HG02884 (cell line): ENCODE data around the gene HTRA2.
A peak's percentile ranks its signal among the peaks of the same experiment; 100 is the strongest.

Experiments
- ATAC-seq: cut with Tn5 transposase; IDR thresholded peaks from one replicate; pipeline ENCODE4 v1.9.1; 2021; ENCODE audit warnings: mild to moderate bottlenecking, moderate library complexity; ENCODE audit not compliant: unreplicated experiment

The HTRA2 gene

DNA sequence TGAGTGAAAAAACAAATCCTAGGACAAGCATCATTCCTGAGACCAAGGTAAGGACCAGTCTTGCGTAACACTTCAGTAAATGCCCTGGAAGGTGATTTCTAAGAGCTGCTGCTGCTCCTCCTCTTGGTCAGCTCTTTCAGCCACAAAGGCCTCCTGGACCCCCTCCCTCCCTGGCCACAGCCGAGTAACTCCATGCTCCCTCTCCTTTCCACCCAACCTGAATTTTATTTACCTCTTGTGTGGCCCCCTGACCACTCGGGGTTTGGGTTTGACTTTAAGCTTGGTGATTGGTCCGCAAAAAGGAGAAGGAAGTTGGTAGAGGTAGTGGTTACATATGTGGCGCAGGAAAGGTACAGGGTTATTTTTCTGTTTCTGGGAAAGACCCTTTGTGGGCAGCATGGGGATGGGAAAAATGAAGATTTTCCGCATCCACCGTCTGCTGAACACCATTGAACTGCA is 9.2 kb downstream of the HTRA2 start:
- no peak for ATAC-seq

DNA sequence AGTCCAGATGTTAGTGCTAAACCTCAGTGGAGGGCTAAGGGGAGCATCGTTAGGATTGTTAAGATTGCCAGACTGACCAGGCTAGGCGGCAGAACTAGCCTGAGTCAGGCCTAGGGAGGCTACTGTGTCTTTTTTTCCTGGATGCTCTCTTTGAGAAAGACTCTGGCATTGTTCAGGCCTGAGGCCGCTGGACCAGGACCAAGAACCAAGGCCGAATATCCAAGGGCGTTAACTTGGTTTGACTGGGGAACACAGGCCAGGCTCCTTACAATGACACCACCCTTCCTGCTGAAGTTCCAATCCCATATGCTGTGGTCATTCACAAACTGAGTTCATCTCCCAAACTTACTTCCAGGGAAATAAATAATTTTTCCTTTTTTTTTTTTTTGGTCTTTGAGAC is 10.6 kb downstream of the HTRA2 start:
- no peak for ATAC-seq

DNA sequence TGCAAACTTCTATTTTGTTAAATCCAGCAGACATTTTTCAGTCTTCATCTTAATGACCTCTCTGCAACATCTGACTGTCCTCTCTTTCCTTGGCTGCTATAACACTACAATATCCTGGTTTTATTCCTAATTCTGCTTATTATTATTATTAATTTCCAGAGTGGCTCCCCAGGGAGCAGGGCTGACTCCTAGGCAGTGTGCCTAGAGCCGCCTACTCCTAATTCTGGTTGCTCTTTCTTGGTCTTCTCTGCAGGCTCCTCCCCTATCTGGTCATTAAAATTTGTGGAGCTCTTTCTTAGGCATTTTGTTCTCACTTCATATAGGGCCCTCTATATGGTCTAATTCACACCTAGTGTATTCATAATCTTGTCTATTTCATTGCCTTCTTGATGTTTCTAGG is 13.2 kb downstream of the HTRA2 start:
- ATAC-seq = no peak

DNA sequence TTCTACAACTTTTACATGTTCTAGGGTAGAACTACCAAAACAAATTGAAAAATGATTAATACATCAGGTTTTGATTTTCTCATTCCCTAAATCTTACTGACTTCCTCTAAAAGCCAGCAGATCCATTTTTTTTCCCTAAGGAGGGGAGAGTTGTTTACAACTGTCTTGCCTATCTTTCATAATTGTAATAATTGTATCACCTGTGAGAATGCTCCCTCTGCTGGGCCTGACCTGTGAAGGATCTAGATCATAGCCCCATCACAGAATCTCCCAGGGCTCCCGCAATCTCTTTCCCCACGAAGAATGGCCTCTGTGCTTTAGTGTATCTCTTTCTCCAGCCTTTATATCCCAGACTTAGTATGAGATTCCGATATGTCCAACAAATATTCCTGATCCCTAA is 14.9 kb downstream of the HTRA2 start:
- ATAC-seq = no peak

DNA sequence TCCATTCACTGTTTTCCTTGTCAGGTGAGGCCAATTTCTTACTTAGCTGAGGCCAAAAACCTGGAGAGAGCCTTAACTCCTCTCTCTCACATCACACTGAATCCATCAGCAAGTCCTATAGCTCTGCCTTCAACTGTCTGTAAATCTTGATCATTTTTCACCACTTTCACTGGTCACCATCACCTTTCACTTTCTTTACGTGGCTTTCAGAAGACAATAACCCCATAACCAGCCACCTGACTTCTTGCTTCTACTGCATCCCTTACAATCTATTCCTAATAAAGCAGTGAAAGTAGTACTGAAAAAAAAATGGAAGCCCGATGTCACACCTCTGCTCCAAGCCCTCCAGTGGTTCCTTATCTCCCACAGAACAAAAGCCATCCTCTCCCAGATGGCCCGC is 16.3 kb downstream of the HTRA2 start:
- ATAC-seq = no peak

DNA sequence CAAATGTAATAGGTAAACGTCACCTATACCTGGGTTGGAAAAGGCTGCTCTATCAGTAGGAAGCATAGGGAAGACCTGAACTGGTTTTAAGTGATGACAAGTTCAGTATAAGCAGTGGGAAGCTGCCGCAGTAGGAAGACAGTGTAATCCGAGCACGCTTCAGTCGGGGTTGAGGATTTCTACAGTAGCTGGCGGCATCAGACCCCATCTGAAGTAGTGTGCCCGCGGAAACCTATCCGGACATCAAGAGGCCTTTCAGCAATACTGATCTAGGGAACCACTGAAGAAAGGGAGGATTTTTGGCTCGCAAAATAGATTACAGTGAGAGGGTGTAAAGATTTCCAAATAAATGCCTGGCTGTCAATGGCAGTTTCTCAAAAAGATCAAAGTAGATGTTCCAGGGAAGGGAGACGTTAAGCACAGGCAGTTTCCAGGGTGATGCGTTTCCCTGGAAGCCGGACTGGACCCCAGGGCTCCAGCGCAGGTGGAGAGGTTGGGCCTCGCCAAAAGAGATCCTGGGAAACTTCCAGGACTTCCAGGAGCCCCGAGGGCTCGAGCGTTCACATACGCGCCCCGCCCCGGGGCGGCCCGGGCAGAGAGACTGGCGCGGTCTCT is 18.7 kb downstream of the HTRA2 start:
- no peak for ATAC-seq

DNA sequence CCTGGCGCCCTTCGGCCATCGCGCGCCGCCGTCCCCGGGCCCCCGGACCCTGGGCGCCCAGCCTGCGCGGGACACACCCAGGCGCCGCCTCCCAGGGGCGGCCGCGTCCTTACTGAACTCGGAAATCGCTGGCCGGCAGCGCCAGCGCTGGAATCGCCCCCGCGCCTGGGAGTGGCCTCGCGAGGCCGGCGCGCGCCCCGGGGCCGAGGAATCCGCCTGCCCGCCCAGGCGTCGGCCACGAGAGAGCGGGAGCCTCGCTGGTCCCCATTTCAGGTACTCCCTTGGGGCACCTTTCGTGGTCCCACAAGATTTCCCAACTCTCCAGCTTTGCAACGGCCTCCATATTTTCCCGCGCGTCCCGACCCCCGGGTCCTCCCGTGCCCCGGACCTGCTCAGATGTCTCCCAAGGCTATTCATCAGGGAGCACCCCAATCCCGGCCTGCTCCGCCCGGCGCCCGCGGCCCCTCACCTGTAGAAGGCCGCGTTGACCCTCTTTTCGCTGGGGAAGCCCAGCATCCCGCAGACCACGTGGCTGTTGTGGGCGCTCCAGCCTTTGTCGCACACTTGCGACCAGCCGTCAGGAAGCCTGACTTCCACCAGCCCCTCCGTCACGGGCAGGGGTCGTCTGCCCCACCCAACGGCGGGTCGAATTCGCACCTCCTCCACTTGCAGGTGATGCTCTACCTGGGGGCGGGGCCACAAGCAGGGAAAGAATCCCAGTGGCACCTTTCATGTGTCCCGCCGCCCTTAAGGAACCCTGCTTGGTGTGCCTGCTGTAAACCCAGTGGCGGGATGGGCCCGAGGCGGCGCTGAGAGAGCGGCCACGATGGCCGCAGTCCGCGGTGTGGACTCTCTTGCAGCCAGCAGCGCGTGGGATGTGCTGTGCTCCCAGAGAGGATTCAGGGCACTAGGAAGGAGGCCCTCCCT is 19.4 kb downstream of the HTRA2 start:
- no peak for ATAC-seq

DNA sequence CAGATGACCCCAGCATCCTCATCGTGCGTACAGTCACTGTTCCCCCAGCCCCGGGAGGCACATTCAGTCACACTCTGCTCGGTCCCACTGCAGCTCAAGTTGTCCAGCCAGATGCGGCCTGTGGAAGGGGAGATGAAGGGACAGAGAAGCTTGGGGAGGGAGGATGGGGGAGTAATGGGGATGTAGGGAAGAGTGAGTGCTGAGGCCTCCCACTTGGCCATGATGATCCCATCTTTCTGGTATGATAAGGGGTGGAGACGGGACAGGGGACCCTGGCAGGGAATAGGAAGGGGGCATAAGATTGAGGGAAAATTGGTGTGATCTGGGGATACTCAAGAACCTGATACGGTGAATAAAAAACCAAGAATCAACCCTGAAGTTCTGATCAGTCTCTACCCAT is 20.5 kb downstream of the HTRA2 start:
- no peak for ATAC-seq

DNA sequence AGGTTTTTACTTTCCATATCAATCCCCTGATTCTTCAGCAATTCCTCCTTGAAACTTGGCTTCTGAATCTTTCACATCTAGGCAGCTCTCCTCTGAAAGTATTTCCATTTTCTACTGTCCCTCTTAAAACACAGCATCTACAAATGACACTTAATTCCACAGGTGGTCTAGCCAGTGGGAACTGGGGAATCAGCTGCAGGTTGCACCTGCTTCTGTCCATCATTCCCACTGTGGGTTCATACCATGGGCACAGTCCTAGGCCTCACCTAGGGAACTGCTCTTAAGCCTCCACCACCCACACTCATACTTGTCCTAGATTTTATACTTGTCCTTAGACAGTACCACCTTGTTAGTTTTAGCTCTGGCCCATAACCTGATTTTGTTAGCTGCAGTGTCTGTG is 21.8 kb downstream of the HTRA2 start:
- no peak for ATAC-seq

DNA sequence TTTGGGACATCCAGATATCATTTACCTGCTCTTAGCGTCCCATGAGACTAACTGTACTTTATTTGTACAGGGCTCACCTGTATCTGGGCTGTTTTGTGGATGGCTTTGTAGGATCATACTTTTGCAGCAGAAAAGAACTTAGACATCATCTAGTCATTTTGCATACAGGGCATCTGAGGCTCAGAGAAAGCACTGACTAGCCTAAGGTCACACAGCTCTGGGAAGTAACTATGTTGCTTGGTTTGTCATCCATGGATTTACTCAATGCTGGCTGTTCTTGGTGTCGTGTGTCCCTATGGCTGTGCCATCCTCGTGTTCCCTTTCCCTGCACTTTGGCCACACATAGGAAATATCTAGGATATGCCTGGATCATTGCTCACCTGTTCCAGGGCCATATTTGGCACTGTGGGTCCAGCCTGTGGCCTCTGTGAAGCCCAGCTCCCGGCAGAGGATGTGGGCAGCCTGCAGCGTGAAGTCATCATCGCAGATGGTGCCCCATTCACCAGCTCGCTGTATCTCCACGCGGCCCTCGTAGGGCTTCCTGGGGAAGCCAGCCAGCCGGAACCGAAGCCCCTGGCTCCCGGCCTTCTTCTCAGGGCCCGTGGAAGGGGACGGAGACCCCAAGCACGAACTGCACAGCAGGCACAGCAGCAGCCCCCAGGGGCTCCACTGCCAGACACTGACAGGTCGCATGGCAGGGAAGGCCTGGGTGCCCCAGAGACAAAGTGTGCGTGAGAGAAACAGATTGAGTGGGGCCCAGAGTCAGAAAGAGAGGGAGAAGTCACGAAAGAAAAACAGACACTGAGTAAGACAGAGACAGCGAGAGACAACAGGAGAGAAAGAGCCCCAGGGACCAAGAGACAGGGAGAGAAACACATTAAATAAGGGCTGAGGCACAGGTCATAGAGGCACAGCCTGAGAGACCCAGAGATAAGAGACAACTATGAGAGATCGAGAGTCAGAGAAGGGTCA is 22.5 kb downstream of the HTRA2 start:
- no peak for ATAC-seq

DNA sequence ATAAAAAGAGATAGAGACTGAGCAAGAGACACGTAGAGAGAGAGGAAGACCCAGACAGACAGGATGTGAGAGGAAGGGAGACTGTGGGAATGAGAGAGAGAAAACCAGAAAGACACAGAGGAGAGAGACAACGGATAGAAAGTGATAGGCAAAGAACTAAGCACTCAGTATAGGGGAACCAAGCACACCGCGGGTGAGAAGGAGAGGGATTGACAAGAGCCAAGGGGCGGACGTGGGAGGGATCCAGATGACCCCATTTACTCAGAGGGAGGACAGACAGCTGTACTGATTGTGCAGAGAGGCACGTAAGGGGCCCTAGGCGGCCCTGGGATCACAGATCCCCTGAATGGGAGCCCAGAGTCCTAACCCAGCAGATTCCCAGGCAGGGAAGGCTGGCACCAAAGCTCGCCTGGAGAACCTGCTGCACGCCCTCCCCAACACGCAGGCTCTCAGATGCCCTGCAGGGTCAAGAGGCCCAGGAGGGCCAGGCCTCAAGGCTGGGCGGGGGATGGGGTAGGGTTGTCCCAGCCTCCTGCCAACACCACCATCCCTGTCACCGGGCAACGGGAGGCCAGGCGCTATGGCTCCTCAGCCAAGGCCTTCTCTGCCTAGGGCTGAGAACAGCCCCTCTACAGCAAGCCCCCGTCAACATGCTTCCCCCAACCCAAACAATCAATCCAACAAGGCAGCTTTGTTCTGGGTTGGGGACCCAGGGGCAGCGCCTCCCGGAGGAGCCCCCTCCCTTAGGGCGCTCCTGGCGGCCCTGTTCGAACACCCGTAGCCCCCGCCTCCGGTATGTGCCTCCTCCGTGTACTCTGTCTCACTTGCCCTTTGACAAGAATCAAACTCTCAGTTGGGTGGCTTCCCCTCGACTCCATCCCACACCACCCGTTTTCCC is 23.4 kb downstream of the HTRA2 start:
- ATAC-seq = no peak

DNA sequence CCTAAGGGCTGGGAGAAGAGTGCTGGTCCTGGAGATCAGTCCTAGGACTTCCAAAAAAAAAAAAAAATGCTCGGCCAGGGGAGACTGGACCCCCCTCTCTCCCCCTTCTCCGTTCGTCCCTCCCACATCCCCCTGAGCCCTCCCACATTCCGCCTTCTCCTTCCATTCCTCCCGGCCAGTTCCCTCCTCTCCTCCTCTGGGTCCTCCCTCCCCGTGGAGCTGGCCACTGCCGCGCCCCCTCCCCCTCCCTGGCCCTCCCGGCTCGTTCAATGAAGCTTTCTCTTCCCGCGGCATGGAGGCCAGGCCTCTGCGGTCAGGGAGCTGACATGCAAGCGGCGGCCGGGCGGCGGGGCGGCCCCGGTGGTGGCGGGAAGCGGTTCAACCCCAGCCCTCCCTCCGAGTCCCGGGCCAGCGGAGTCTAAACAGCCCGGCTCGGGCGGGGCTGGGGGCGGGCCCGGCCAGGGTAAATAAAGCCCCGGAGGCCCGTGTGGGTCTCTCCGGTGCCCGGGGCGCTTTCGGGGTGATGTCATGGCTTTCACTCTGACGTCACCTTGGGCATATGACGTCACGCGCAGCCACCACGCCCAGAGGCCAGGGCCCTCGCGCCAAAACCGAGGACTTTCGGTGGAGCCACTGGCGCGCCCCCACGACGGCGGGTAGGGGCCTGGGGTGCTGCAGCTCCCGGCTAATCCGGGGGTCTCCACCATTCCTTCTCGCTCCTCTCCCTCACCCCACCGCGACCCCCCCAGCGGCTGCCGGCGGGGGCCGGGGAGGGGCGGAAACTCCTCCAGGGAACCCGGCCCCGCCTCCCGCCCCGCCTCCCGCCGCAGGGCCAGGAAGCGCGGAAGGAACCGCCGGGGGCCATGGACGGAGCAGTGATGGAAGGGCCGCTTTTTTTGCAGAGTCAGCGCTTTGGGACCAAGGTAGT is 24.4 kb downstream of the HTRA2 start, which contains the start of the genes DOK1 and LOXL3:
Gene DOK1, plus strand, starts transcription at position 829 of the 928 bp plus-strand sequence. Its CDS starts 35 bp downstream, at position 864.
Gene LOXL3, minus strand, starts transcription at position 51 of the 928 bp plus-strand sequence. CDS start 1,308 bp downstream, outside the sequence.
- peak; percentile 37 for ATAC-seq

DNA sequence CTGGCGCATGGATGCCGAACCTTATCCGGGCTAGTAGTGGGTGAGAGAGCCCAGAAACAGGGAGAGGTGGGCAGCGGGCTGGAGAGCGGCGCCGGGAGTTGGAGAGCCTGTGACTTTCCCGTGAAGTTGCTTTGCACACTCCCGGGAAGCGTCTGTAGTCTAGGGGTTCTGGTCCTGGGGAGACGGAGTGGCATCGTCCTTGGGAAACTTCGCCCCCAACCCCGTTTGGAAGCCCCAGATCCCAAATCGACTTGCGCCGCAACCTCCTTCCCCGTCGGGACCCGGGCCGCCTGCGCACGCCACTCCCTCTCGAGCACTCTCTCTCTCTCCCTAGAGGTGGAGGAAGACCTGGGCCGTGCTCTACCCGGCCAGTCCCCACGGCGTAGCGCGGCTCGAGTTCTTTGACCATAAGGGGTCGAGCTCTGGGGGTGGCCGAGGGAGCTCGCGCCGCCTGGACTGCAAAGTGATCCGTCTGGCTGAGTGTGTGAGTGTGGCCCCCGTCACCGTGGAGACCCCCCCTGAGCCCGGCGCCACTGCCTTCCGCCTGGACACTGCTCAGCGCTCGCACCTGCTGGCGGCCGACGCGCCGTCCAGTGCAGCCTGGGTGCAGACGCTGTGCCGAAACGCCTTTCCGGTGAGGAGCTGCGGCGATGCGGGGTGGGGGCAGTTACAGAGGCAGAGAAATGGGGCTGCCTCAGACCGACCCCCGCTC is 25.2 kb downstream of the HTRA2 start:
- ATAC-seq = no peak

DNA sequence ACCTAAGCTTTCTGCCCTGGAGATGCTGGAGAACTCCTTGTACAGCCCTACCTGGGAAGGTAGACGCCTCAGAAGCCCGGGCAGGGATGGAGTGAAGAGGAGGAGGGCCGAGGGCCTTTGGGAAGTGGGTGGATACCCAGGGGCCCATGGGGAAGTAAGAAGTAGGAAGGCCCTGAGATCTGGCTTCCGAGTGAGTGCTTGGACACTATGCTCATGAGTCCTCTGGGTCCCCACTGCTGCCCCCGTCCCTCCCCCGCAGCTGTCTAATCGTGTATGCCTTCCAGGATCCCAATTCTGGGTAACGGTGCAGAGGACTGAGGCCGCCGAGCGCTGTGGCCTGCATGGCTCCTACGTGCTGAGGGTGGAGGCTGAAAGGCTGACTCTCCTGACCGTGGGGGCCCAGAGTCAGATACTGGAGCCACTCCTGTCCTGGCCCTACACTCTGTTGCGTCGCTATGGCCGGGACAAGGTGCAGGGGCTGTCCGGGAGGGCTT is 25.9 kb downstream of the HTRA2 start:
- ATAC-seq = no peak

DNA sequence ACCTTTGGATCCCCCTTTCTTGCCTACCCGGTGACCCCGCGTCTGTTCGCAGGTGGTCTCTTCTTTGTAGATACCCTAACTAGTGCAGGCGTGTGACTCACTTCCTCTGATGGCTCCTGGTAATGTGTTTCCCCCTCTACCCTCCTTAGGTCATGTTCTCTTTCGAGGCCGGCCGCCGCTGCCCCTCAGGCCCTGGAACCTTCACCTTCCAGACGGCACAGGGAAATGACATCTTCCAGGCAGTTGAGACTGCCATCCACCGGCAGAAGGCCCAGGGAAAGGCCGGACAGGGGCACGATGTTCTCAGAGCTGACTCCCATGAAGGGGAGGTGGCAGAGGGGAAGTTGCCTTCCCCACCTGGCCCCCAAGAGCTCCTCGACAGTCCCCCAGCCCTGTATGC is 26.4 kb downstream of the HTRA2 start:
- no peak for ATAC-seq

DNA sequence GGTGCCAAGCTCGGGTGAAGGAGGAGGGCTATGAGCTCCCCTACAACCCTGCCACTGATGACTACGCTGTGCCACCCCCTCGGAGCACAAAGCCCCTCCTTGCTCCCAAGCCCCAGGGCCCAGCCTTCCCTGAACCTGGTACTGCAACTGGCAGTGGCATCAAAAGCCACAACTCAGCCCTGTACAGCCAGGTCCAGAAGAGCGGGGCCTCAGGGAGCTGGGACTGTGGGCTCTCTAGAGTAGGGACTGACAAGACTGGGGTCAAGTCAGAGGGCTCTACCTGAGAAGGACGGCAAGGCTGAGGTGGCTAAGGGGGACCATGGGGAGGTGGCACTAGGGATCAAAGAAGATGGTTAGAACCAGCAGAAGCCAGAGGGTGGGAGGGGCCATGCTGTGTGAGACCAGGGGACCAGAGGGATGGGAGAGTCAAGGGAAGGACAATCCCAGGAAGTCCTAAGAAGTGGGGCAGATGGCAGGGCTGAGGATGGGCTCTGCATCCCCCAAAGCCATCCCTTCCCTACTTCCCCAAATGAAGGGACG is 27.2 kb downstream of the HTRA2 start:
- no peak for ATAC-seq

DNA sequence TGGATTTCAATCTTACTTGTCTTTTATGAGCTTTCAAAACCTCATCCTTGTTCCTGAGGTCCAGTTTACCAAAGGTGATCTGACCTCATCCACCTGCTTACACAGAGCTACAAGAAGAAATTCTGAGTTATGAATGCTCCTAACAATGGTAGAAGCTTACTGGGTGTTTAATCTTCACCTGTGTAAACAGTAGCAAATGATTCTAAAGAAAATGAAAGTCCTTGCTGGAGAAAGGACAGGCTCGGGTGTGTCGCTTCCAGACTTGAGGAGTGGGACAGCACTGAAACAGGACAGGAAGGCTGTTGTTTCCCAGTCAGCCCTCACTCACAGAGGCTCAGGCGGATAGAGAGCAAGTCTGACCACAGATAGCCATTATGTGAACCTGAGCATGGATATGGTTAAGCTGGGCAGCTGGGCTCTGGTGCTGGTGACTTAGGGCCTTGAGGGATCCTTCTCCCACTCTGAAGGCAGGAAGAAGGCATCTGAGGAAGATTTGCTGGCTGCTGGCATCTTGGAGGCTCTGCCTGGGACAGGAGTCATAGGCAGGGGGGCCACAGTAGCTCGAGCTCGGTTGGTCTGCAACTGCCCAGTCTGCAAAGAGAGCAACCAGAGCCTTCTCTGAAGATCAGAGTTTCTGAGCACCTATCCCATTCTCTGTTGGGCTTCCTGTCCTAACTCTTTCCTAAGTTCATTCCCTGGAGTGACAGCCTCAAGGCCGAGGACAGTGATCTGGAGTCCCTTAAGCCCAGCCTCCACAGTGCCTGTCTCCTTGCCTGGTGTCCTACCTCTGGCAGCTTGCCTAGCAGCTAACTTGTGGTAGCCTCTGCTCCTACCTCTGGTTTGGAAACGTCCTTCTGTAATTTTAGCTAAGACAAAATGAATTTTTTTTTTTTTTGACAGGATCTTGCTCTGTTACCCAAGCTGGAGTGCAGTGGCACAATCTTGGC is 28.8 kb downstream of the HTRA2 start:
- ATAC-seq = no peak
